Measurements from ENCODE around the gene IGFL3. TPM values are rescaled to one million over a fixed set of nuclear protein-coding genes. Genes with fewer than 3 reads are reported as not detected.
"Not testable (repeated sequence)": the region's sequence is repeated elsewhere in the genome, so short reads cannot be mapped to it uniquely, and the experiment has no call there.

The IGFL3 gene
- not detected in 2 replicates for total RNA-seq (2014; rRNA removed; shearing (Covaris generic))

GRCh38 chr19:46124638-46125115 is at the start of gene IGFL3:
Gene IGFL3 (minus strand): TSS chr19:46124688. CDS start chr19:46124649, 39 bp downstream.
- no peak for DNase-seq (ENCODE audit: low spot score)

GRCh38 chr19:46173886-46174480 is 49.5 kb upstream of the IGFL3 start:
- DNase-seq (ENCODE audit: low spot score), result peak; percentile 36

- no peak for DNase-seq (ENCODE audit: low spot score)
Observed at GRCh38 chr19:46162731-46163130, 38.2 kb upstream of the IGFL3 start.

- DNase-seq (ENCODE audit: low spot score), result not testable (repeated sequence)
Observed at GRCh38 chr19:46161642-46162257, 37.3 kb upstream of the IGFL3 start.

- DNase-seq (ENCODE audit: low spot score), result no peak
Observed at GRCh38 chr19:46160233-46160775, 35.8 kb upstream of the IGFL3 start.

GRCh38 chr19:46159418-46160232 is 35.1 kb upstream of the IGFL3 start:
- peak; percentile 84 for DNase-seq (ENCODE audit: low spot score)

GRCh38 chr19:46155237-46155636 is 30.7 kb upstream of the IGFL3 start:
- no peak for DNase-seq (ENCODE audit: low spot score)

- DNase-seq (ENCODE audit: low spot score), result no peak
Observed at GRCh38 chr19:46150606-46151005, 26.1 kb upstream of the IGFL3 start.

GRCh38 chr19:46147791-46148288 is 23.4 kb upstream of the IGFL3 start, which contains the start of gene IGFL2:
Gene IGFL2 (plus strand): TSS chr19:46148238. CDS start chr19:46148279, 41 bp downstream.
- peak; percentile 78 for DNase-seq (ENCODE audit: low spot score)

GRCh38 chr19:46147166-46147740 is 22.8 kb upstream of the IGFL3 start:
- no peak for DNase-seq (ENCODE audit: low spot score)

GRCh38 chr19:46144756-46145155 is 20.3 kb upstream of the IGFL3 start:
- peak; percentile 68 for DNase-seq (ENCODE audit: low spot score)

- no peak for DNase-seq (ENCODE audit: low spot score)
Observed at GRCh38 chr19:46142294-46142693, 17.8 kb upstream of the IGFL3 start.

- no peak for DNase-seq (ENCODE audit: low spot score)
Observed at GRCh38 chr19:46141421-46141820, 16.9 kb upstream of the IGFL3 start.

- DNase-seq (ENCODE audit: low spot score), result no peak
Observed at GRCh38 chr19:46137915-46138473, 13.5 kb upstream of the IGFL3 start.

- peak; percentile 29 for DNase-seq (ENCODE audit: low spot score)
Observed at GRCh38 chr19:46134527-46134926, 10.0 kb upstream of the IGFL3 start.

- DNase-seq (ENCODE audit: low spot score), result peak; percentile 58
Observed at GRCh38 chr19:46133777-46134241, 9.3 kb upstream of the IGFL3 start.

- peak; percentile 88 for DNase-seq (ENCODE audit: low spot score)
Observed at GRCh38 chr19:46133101-46133627, 8.7 kb upstream of the IGFL3 start.

- DNase-seq (ENCODE audit: low spot score), result peak; percentile 18
Observed at GRCh38 chr19:46132508-46133100, 8.1 kb upstream of the IGFL3 start.

GRCh38 chr19:46131485-46132143 is 7.1 kb upstream of the IGFL3 start:
- no peak for DNase-seq (ENCODE audit: low spot score)

- DNase-seq (ENCODE audit: low spot score), result no peak
Observed at GRCh38 chr19:46126086-46126580, 1.6 kb upstream of the IGFL3 start.

Data from HT-29 (cell line).